ENCODE measurements around the gene USP22. TPM values are rescaled to one million over a fixed set of nuclear protein-coding genes. Genes with fewer than 3 reads are reported as not detected.

The USP22 gene
- total RNA-seq, 1 donor from 2014 or later = 342 TPM

GRCh38 chr17:20999841-21000532 lies 42.8 kb downstream of the USP22 start:
- no peak for DNase-seq

DNA sequence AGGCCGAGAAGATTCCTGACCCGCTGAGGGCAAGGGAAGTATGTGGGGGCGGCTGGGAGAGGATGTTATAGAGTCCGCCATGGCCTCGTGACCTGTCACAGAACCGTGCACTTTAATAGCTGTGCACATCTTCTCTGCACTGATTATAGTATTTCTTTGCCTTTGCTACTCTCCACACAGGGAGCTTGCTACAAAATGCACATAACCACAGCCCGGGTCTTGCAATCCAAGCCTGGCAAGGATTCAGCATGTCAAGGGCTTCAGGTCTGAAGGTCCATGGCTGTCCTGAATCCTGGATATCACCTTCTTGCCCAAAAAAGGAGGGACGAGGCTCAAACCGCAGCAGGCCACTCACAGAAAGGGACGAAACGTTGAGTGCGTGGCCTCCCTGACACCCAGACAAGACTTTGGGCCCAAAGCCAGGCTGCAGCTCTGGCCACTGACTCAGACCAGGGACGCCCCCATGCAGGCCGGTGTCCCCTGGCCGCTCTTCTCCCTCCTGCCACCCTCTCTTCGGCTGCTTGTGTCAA lies 43.7 kb downstream of the USP22 start:
- peak; percentile 27 for DNase-seq

- no peak for DNase-seq
Measured at GRCh38 chr17:20998571-20999043, 44.2 kb downstream of the USP22 start.

DNA sequence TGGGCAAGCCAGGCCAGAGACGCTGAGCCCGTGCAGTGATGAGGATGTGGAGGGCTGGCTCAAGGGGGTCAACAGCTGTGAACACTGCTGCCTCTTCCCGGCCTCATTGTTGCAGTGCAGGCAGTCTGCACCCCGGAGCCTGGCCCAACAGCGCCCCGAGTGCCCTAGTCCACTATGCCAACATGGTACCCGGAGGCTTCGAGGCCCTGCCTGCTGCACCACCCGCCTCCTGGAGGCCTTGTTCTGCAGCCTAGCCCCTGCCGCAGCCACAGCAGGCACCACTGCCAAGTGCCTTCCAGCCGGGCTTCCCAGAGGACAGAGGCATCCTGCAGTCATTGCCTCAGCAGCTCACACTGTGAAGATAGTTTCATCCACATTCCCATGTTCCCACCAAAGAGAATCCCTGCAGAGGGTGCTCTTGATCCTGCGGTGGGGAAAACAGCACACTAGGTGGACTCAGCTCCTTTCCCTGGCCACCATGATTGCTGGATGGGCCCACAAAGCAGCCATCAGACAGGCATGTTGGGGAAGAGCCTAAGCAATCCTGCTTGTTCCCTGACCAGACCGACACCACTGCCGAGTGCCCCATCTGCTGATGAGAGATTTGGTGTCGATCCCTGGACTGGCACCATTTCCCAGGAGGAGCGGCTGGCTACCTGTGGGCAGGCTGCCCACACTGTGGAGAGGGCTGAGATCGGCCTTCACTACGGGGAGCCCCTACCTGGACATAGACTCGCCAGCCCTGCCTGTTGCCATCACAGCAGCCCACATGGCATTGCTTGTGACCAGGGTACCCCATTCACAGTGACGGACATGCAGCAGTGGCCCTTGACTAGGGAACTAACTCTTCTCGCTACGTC lies 44.9 kb downstream of the USP22 start:
- no peak for DNase-seq

DNA sequence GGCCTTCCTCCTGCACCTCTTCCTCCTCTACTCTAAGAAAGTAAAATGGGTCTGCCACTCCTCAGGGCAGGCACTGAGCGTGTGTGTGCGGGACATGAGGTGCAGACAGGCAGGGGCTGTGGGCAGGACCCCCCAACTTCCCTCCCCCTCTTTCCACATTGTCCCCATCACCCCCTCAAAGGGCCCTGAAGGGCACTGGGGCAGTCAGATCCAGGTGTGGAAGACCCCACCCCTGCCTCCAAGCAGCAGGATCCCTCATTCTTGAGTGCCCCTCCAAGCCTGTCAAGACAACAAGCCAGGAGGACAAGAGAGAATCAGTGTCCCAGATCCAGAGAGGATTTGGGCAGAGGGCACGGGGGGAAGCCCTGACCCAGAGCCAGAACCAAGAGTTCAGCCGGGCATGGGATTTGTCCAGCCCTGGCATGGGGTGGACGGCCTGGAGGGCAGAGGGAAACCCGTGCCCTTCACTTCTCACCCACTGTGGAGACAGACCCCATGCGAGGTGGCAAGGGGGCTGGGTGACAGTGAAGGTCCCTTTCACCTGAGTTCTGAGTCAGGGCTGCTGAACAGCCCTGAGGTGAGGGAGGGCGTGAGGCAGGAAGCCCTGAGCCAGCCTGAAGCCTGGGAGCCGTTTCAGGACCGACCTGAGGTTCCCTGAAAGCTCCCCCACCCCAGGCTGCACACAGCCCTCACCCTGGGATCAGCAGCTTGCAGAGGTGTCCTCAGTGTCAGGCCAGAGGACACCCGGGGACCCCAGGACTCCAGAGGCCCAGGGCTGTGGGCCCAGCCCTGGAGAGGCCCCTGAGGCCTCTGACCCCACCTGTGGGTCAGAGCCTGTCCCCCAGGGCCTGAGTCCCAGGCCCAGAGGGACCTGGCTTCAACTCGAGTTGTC lies 45.8 kb downstream of the USP22 start:
- DNase-seq = no peak

GRCh38 chr17:20995873-20996723 lies 46.7 kb downstream of the USP22 start:
- DNase-seq = no peak

GRCh38 chr17:20995164-20995872 lies 47.5 kb downstream of the USP22 start:
- DNase-seq = no peak

DNA sequence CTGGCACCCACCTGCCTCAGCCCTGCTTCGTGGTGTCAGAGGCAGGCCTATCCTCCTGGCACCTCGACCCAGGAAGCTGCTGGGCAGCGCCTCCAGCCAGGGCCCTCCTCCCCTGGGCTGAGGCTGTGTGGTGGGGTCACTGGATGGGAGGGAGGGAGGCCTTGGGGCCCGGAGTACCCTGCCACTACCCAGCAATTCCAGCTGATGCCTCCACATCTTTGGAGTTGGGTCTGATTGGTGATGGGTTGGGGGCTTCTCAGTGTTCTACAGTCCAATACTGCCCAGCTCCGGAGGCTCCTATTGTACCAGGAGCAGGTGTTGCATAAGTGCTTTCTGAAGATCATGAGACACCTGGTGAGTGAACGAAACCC lies 48.0 kb downstream of the USP22 start:
- no peak for DNase-seq

DNA sequence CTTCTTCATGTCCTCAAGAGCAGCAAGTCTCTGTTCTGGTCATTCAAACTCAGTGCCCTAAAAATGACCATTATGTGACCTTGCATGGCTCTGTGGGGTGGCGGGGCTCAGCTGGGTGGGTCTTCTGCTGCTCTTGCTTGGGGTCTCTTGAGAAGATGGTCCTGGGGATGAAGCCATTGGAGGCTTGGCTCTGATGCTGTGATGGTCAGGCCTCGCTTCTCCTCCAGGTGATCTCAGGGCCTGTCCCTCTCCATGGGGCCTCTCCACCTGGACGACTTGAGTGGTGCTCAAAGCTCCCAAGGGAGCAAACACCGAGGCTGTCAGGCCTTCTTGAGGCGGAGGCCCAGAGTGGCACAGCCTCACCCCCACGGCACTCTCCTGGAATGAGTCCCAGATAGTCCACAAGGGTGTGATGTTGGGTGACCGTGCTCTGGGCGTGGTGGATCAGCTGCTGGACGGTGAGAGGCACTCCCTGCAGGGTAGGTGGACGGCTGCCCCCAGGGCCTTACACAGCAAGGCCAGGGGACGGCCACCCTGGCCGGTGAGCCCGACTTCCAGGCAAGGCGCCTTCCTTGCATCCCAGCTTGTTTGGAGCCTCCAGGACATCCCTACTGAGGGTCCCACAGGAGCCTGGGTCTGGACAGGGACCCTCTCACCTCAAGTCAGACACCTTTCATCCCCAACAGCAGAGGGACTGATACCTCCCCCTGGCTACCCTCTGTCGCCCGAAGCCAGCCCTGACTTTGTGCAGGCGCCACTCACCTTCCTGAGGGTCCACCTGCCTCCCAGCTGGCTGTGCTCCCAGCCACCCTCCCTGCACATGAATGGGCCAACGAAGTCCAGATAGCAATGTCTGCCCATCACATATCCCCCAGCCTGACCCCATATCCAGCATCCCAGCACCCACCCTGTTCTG lies 48.7 kb downstream of the USP22 start:
- DNase-seq = no peak

DNA sequence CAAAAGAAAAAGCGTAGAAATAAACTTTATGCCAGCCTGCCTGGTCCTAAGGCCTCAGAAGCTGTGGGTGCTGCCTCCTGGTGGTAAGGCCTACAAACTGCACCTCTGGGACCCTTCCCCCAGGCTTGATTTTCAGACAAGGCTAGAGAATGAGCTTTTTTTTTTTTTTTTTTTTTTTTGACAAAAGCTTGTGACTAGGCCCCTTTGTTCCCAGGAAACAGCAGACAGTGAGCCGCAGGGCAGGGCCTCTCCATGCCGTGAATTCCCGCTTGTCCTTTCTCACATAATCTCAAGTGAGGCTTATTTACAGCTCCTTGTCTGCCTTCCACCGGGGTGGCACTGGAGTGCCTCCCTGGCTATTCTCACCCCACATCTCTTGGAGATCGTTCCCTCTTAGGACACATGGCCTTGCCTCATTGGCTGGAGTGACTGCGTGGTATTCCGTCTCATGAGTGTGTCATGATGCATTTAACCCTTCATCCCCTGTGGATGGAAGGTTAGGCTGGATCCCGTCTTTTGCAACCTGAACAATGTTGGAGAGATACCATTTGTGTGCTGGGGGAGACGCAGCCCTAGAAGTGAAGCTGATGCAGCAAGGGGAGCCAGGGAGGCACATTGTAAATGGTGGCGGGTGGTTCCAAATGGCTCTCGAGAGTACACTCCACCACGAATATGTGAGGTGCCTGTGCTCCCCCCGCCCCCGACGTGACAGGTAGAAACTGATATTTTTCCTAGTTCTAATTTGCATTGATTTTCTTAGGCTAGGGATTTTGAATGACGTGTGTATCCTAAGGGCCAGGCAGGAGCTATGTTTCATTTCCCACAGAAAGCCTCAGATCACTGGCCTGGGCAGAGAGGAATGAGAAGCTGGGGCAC lies 49.6 kb downstream of the USP22 start:
- peak; percentile 60 for DNase-seq

- DNase-seq = no peak
Measured at GRCh38 chr17:20992416-20992815, 50.4 kb downstream of the USP22 start.

GRCh38 chr17:20991276-20992037 lies 51.4 kb downstream of the USP22 start:
- no peak for DNase-seq

DNA sequence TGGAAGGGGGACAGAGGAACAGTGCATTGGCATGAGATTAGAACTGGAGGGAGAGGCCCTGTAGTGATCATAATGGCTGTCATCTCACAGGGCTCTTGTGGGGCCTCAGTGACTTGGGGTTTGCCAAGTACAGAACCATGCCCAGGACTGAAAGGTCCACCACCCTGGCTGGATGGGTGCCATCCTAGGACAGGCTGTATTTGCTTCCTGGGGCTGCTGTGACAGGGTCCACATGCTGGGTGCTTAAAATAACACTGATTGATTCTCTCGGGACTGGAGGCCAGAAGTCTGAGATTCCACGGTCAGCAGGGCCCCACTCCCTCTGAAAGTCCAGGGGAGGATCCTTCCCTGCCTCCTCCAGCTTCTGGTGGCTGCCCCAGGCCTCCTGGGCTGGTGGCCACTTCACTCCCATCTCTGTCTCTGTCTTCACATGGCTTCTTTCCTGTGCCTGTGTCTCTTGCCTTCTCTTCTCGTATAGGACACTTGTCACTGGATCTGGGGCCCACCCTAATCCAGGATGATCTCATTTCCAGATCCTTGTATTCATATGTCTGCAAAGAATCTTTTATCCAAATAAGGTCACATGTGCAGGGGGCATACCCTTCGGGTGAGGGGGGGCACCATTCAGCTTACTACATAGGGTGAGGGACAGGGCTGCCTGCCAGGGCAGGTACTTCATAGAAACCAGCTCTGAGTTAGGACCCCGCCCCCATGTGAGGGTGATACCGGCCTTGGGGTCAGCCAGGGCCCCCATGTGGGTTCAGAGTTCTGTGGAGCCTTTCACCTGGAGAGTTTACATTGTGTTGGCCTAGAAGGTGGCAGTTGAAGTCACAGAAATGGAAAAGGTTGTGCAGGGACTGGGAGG lies 52.6 kb downstream of the USP22 start:
- no peak for DNase-seq

DNA sequence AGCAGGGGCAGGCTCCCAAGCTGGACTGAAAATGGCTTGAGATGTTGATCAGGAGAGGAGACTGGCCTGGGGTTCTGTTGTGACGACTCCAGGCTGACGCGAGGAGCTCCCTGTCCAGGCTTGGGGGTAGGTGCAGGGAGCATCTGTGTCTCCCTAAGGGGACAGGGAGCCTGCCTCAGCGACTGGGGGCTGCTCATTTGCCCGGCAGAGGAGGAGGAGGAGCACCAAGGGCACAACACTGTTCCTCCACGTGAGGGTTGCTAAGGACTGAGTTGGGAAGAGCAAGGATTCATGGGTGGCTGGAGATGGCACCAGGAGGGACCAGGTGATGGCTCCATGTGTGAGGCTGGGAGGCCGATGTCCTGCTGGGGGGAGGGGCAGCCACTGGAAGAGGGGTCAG lies 53.3 kb downstream of the USP22 start:
- no peak for DNase-seq

DNA sequence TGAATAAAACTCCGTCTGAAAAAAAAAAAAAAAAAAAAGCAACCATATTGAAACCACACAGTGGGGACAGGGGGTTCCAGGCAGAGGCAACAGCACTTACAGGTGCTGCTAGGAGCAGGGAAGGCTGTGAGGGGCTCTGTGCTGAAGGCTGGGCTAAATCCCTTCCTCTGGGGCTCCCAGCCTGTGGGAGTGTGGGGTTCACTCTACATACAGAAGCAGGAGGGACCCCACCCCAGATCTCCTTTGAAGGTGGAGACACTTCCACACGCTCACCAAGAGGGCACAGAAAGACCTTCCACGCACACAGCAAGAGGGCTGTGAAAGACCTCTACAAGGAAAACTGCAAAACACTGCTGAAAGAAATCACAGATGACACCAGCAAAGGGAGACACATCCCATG lies 53.9 kb downstream of the USP22 start:
- DNase-seq = no peak

DNA sequence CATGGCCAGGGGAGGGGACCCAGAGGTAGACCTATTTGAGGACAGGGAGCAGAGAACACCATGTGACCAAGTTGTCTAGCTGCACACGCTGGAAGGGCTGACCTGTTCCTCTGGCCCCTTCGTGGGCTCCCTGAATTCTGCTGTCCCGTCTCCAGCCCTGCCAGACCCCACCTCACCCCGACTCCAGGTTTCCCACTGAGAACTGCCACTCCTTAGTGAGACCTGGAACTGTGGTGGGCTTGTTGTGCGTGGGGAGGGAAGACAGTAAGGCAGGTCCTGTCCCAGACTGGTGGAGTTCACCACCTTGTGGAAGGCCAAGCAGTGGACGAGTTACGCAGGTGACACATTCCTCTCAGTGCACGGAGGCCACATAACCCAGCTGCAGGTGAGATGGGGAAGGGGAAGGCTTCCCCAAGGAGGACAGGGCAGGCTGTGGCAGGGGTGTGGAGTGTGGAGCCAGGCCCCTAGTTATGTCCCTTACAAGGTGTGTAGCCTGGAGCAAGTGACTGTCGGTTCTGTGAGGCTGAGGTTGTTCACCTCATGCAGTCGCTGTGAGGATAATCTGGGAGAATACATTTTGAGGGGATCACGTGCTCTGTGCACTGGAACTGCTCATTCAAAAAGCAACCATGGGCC lies 54.7 kb downstream of the USP22 start:
- DNase-seq = no peak

Data from occipital lobe (tissue), 2 donors.